Measurements from ENCODE around the gene DMD.

DNA sequence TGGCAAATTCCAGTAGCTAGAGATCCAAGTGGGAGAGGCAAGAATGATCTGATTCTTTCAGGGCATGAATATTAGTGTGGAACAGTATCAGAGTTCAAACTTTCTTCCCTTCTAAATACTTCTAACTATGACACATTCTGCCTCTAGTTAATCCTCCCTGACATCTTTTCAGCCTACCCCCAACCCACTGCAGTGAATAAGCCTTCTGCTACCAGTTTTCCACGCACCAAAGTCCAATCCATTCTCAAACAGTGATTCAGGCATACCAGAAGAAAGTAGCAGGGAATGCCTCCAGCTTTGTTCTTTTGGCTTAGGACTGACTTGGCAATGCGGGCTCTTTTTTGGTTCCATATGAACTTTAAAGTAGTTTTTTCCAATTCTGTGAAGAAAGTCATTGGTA lies 1984.1 kb downstream of the DMD start:
- TF ChIP-seq, protein P1, sequence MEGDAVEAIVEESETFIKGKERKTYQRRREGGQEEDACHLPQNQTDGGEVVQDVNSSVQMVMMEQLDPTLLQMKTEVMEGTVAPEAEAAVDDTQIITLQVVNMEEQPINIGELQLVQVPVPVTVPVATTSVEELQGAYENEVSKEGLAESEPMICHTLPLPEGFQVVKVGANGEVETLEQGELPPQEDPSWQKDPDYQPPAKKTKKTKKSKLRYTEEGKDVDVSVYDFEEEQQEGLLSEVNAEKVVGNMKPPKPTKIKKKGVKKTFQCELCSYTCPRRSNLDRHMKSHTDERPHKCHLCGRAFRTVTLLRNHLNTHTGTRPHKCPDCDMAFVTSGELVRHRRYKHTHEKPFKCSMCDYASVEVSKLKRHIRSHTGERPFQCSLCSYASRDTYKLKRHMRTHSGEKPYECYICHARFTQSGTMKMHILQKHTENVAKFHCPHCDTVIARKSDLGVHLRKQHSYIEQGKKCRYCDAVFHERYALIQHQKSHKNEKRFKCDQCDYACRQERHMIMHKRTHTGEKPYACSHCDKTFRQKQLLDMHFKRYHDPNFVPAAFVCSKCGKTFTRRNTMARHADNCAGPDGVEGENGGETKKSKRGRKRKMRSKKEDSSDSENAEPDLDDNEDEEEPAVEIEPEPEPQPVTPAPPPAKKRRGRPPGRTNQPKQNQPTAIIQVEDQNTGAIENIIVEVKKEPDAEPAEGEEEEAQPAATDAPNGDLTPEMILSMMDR (IDR thresholded peaks at IDR 0.05; ENCODE audit: low read depth, low read length), result no peak
- no peak for TF ChIP-seq EZH2phosphoT487 (IDR thresholded peaks at IDR 0.05; ENCODE audit: low read depth)

All from OCI-LY3 (cell line).